Breast epithelium (tissue), 4 donors: ENCODE measurements around the gene PLCB3. TPM values are rescaled to one million over a fixed set of nuclear protein-coding genes. Genes with fewer than 3 reads are reported as not detected.

Experiments
- DNase-seq, 2 donors: peaks; one replicate each; pipeline ENCODE4 v3.0.0-alpha.2; 2019; ENCODE audit warnings: low spot score in 2 of 2
- H3K27ac ChIP-seq, 2 donors: fragments of 200-600 bp; sonication (generic) in 1 of 2; one replicate each; pipeline ENCODE4 v1.5.1; 2016 to 2019; ENCODE audit warnings: mild to moderate bottlenecking in 1 of 2
- H3K27me3 ChIP-seq, 2 donors: fragments of 200-600 bp; sonication (generic) in 1 of 2; one replicate each; pipeline versions ENCODE4 v1.5.1 to v1.6.0; 2017 to 2019; ENCODE audit warnings: control low read depth in 1 of 2, mild to moderate bottlenecking in 1 of 2
- H3K36me3 ChIP-seq: fragments of 200-600 bp; one replicate; pipeline ENCODE4 v1.5.1; 2019
- H3K4me1 ChIP-seq, 2 donors: fragments of 200-600 bp; sonication (generic); one replicate each; pipeline ENCODE4 v1.5.1; 2016 to 2019; ENCODE audit warnings: control low read depth in 1 of 2
- H3K4me3 ChIP-seq, 3 donors: fragments of 200-600 bp; sonication (generic); 1 replicate in 2 of 3; 2 replicates in 1 of 3; pipeline ENCODE4 v1.5.1; 2016 to 2019; ENCODE audit warnings: mild to moderate bottlenecking in 3 of 3, moderate library complexity in 2 of 3
- H3K9me3 ChIP-seq, 2 donors: fragments of 200-600 bp; sonication (generic) in 1 of 2; one replicate each; pipeline ENCODE4 v1.5.1; 2016 to 2019; ENCODE audit warnings: control low read depth in 1 of 2
- POLR2A ChIP-seq: fragments of 450-650 bp; IDR thresholded peaks from one replicate; pipeline ENCODE4 v1.6.1; 2016; ENCODE audit warnings: antibody characterized with exemption, mild to moderate bottlenecking, moderate library complexity
- POLR2AphosphoS5 ChIP-seq, 3 donors: sonication (generic); formaldehyde crosslinking; IDR thresholded peaks; one replicate each; pipeline ENCODE4 v1.6.1; 2017; ENCODE audit warnings: antibody characterized with exemption in 3 of 3
- intact Hi-C: fragments of 100-400 bp; cut with DNase I; formaldehyde crosslinking; loops from one replicate; pipeline ENCODE4 v1.15.1; 2023; ENCODE audit warnings: low total_unique reads
- total RNA-seq, 3 donors: library from RNA; depleted of rRNA; stranded (reverse); fragments of >200 nt; gene quantifications; one replicate each; pipeline ENCODE4 v1.1.0, GENCODE V29; 2016
- TF ChIP-seq, protein P1 (sequence below), 3 donors: fragments of 450-650 bp; IDR thresholded peaks; one replicate each; pipeline ENCODE4 v1.5.1; 2016 to 2017; ENCODE audit warnings: antibody characterized with exemption in 3 of 3, mild to moderate bottlenecking in 3 of 3, moderate library complexity in 3 of 3

The PLCB3 gene
- total RNA-seq, 3 donors from 2014 or later, result 15.5 to 20.5 (median 19.0) TPM

DNA sequence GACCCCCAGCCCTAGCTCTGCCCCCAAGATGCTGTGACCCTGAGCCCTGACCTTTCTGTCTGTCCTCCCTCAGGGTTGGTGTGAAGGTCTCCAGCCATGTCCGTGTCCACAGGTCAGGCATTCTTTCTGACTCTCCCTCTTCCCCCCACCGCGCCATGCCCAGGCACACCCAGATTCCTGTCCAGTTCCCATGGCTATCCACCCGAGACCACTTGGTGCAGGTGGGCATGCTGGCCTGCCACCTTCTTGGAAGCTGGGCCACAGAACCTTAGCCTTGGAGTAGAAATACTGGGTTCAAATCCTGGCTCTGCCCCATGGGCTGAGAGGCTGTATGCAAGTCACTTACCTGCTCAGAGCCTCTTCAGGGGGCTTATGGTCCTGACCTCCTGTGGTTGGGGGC, 2.3 kb upstream of the PLCB3 start:
- no peaks in the 10 kb centered on the region for H3K9me3 ChIP-seq
- no peaks in the 10 kb centered on the region for H3K36me3 ChIP-seq
- H3K27me3 ChIP-seq, result no peaks in the 10 kb centered on the region
- H3K4me3 ChIP-seq, result no peak overlapping the region
- H3K4me1 ChIP-seq, result peaks cover 14 to 21% of the 10 kb centered on the region in 2 donors
- H3K27ac ChIP-seq, result no peak overlapping the region
- intact Hi-C loops, result no loop called here
- no peak for DNase-seq
- TF ChIP-seq POLR2A, result no peak
- no peak for TF ChIP-seq POLR2AphosphoS5 (IDR thresholded peaks at IDR 0.05)
- TF ChIP-seq, protein P1, sequence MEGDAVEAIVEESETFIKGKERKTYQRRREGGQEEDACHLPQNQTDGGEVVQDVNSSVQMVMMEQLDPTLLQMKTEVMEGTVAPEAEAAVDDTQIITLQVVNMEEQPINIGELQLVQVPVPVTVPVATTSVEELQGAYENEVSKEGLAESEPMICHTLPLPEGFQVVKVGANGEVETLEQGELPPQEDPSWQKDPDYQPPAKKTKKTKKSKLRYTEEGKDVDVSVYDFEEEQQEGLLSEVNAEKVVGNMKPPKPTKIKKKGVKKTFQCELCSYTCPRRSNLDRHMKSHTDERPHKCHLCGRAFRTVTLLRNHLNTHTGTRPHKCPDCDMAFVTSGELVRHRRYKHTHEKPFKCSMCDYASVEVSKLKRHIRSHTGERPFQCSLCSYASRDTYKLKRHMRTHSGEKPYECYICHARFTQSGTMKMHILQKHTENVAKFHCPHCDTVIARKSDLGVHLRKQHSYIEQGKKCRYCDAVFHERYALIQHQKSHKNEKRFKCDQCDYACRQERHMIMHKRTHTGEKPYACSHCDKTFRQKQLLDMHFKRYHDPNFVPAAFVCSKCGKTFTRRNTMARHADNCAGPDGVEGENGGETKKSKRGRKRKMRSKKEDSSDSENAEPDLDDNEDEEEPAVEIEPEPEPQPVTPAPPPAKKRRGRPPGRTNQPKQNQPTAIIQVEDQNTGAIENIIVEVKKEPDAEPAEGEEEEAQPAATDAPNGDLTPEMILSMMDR (IDR thresholded peaks at IDR 0.05), result no peak

DNA sequence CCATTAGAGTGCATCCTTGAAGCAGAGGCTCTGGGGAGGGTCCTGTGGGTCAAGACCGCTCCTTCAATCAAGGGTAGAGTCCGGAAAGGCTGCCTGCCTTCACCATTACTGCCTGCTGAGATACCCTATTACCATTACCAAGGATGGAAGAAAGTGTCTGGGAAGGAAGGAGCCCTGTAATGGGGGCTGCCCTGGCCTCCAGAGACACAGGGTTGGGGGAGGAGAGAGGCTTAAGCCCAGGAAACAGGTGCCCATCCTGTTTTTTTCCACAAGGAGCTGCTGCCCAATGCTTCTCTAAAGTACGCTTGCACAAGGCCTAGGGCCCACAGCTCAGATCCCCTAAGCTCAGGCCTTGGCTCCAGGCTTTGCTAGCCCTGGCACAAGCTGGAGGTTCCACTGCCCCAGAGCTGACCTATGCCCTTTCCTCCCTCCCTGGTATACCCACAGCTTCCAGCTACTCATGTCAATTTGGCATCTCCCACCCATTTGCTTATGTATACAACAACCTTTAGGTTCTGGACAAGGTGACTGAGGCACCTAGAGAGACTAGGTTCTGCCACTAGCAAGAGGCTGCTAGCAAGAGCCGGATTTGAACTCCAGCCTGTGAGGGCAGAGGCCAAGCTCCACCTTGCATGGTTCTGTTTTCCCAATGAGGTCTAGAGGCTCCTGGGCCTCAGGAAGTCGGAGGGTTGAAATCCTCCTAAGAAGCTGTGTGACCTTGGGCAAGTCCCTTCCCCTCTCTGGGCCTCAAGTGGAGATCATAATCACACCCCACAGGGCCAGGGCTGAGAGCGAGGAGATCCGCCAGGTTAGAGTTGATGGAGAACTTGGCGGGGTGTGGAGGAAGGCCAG, 1.5 kb upstream of the PLCB3 start:
- DNase-seq, result no peak
- Histone ChIP-seq H3K27ac (no peak overlapping the region), H3K4me1 (peaks cover 14 to 20% of the 10 kb centered on the region in 2 donors), H3K27me3 (no peaks in the 10 kb centered on the region), H3K4me3 (no peak overlapping the region), H3K9me3 (no peaks in the 10 kb centered on the region), H3K36me3 (no peaks in the 10 kb centered on the region)
- intact Hi-C loops, result no loop called here
- no peak for TF ChIP-seq POLR2AphosphoS5 (IDR thresholded peaks at IDR 0.05)

DNA sequence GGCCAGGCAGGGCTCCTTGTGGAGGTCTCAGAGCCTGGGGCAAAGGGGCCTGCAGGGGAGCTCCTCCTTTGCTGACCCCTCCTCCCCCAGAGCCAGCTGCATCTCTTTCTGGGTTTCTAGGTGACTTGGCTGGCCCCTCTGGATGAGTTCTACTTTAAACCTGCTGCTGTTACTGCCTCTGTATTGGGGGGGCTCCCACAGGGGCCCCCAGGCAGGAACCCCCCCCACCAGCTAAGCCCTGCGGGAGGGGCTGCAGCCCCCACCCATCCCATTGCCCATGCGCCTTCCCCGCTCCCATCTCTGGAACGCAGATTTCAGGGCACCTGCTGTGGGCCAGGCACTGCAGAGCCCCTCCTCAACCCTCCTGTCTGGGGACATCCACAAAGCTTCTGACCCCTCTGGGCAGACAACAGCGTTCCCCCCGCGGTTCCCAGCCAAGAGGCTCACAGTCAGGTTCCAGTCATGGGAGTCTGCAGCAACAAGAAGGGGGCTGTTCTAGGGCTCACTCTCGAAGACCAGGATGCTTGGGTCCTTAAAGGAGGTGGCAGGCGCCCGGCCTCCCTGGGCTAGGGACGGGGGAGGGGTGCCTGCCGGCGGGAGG, 815 bp upstream of the PLCB3 start:
- H3K4me3 ChIP-seq, result peak overlapping the region; percentile 73 to 84 (median 75)
- intact Hi-C loops, result no loop called here
- no peak for DNase-seq
- no peaks in the 10 kb centered on the region for H3K27me3 ChIP-seq
- no peaks in the 10 kb centered on the region for H3K9me3 ChIP-seq
- H3K27ac ChIP-seq, result no peak overlapping the region
- no peak for TF ChIP-seq POLR2AphosphoS5 (IDR thresholded peaks at IDR 0.05)
- TF ChIP-seq, protein P1 (IDR thresholded peaks at IDR 0.05), result no peak
- no peak for TF ChIP-seq POLR2A
- peaks cover 13 to 14% of the 10 kb centered on the region in 2 donors for H3K4me1 ChIP-seq
- no peaks in the 10 kb centered on the region for H3K36me3 ChIP-seq

DNA sequence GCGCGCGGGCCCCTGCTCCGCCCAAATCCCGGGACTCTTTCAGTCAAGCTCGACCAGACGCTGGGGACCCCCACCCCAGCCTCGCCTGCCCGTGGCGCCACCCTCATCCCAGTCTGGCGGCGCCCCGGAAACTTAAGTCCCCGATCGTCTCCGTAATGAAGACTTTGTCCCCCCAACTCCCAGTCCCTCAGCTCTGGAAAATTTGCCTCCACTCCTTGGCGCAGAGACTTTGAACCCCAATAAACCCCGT, 348 bp downstream of the PLCB3 start:
- TF ChIP-seq, protein P1 (IDR thresholded peaks at IDR 0.05), result no peak
- no peak for TF ChIP-seq POLR2A
- no peak for TF ChIP-seq POLR2AphosphoS5 (IDR thresholded peaks at IDR 0.05)
- Histone ChIP-seq H3K9me3 (no peaks in the 10 kb centered on the region), H3K27ac (peak overlapping the region; percentile 57 to 70), H3K4me3 (peak overlapping the region; percentile 73 to 84 (median 75)), H3K36me3 (no peaks in the 10 kb centered on the region), H3K4me1 (peaks cover 9 to 14% of the 10 kb centered on the region in 2 donors), H3K27me3 (no peaks in the 10 kb centered on the region)
- intact Hi-C loops, result no loop called here
- DNase-seq, result no peak

DNA sequence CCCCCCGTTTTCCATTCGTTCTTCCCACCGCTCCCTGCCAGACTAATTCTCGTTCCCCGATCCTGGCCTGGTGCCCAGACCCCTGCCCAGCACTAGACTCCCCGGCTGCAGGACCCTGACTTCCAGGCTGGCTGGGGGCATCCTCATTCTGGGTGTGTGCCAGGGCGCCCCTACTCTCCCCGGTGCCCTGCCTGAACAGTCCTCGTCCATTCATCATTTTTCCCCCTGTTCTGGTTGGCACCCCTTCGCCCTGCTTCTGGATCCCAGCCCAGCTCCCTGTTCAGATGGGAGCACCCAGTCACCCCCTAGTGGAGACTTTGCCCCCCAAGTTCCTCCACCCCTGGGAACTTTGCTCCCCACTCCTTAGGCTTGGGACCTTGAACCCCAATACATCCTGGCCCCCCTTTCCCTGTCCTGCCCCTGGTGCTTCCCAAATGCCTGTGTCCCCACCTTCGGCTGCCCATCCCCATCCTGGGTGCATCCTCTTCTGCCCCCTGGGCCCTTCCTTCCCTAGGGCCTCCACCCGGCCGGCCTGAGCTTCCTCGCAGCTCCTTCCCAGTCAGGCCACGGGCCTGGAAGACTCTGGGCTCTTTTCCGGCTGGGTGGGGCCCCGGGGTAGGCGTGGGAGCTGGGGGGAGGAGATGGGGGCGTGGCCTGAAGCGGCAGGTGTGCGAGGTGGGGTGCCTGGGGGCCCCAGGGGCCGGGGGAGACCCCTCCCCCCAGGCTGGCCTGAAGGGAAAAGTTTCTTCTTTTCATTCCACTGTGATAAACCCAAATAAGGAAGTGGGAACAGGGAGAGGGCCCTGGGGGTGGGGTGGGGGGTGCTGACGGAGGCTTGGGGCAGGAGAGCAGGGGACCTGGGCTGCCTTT, 908 bp downstream of the PLCB3 start:
- no peaks in the 10 kb centered on the region for H3K27me3 ChIP-seq
- intact Hi-C loops, result no loop called here
- peak overlapping the region in 1 of 2 donors; percentile 57 for H3K27ac ChIP-seq
- peaks cover 9 to 14% of the 10 kb centered on the region in 2 donors for H3K4me1 ChIP-seq
- H3K4me3 ChIP-seq, result peak overlapping the region; percentile 73 to 84 (median 75)
- H3K9me3 ChIP-seq, result no peaks in the 10 kb centered on the region
- no peaks in the 10 kb centered on the region for H3K36me3 ChIP-seq
- TF ChIP-seq POLR2A, result no peak
- TF ChIP-seq, protein P1 (IDR thresholded peaks at IDR 0.05), result peak in 1 of 3 donors; percentile 27
- no peak for DNase-seq
